HEK293 (cell line): ENCODE measurements around the gene AFDN.

Experiments
- MYNN ChIP-seq: fragments of 450-650 bp; formaldehyde crosslinking; IDR thresholded peaks from 2 replicates; pipeline ENCODE4 v1.5.1; 2016; ENCODE audit warnings: missing biosample characterization, missing genetic modification characterization, borderline replicate concordance
- ZFHX2 ChIP-seq: fragments of 450-650 bp; formaldehyde crosslinking; conservative IDR thresholded peaks from 2 replicates; pipeline ENCODE4 v1.5.1; 2016; ENCODE audit warnings: missing biosample characterization, missing genetic modification characterization
- ZNF184 ChIP-seq: fragments of 450-650 bp; IDR thresholded peaks from 2 replicates; pipeline ENCODE4 v1.5.1; 2018; ENCODE audit warnings: missing biosample characterization, mild to moderate bottlenecking, missing genetic modification characterization
- ZNF239 ChIP-seq: fragments of 450-650 bp; formaldehyde crosslinking; IDR thresholded peaks from 2 replicates; pipeline ENCODE4 v1.5.1; 2016; ENCODE audit warnings: missing biosample characterization, missing genetic modification characterization
- ZNF777 ChIP-seq: fragments of 450-650 bp; formaldehyde crosslinking; IDR thresholded peaks from 2 replicates; pipeline ENCODE4 v1.5.1; 2017; ENCODE audit warnings: missing biosample characterization, missing genetic modification characterization, borderline replicate concordance
- TF ChIP-seq, protein P1 (sequence below): fragments of 450-650 bp; formaldehyde crosslinking; IDR thresholded peaks from 2 replicates; pipeline ENCODE4 v1.5.1; 2016; ENCODE audit warnings: missing biosample characterization, missing genetic modification characterization
- TF ChIP-seq, protein P2 (sequence below): fragments of 450-650 bp; formaldehyde crosslinking; IDR thresholded peaks from 2 replicates; pipeline ENCODE4 v1.5.1; 2016; ENCODE audit warnings: missing biosample characterization, missing genetic modification characterization
- TF ChIP-seq, protein P3 (sequence below): fragments of 450-650 bp; formaldehyde crosslinking; IDR thresholded peaks from 2 replicates; pipeline ENCODE4 v1.5.1; 2016; ENCODE audit warnings: missing biosample characterization, missing genetic modification characterization

DNA sequence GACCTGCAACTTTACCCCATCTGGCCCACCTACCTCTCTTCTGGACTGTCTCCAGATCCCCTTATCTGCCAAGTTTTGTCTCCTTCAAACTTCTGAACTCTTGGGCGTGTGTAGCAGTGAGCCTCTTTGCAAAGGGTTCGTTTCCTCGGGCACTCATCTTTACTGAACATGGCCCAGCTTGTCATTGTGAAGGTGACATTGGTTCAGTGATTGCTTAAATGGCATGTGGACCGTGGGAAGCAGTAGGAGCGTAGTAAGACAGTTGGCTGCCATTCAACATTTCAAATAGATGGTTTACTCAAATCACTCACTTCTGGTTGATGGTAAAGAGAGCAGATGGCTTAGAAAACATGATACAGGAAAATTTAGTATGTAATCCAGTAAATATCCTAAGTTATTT is 136.0 kb downstream of the AFDN start:
- TF ChIP-seq, protein P1, sequence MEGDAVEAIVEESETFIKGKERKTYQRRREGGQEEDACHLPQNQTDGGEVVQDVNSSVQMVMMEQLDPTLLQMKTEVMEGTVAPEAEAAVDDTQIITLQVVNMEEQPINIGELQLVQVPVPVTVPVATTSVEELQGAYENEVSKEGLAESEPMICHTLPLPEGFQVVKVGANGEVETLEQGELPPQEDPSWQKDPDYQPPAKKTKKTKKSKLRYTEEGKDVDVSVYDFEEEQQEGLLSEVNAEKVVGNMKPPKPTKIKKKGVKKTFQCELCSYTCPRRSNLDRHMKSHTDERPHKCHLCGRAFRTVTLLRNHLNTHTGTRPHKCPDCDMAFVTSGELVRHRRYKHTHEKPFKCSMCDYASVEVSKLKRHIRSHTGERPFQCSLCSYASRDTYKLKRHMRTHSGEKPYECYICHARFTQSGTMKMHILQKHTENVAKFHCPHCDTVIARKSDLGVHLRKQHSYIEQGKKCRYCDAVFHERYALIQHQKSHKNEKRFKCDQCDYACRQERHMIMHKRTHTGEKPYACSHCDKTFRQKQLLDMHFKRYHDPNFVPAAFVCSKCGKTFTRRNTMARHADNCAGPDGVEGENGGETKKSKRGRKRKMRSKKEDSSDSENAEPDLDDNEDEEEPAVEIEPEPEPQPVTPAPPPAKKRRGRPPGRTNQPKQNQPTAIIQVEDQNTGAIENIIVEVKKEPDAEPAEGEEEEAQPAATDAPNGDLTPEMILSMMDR (tag by site-specific recombination), result no peak
- TF ChIP-seq, protein P2, sequence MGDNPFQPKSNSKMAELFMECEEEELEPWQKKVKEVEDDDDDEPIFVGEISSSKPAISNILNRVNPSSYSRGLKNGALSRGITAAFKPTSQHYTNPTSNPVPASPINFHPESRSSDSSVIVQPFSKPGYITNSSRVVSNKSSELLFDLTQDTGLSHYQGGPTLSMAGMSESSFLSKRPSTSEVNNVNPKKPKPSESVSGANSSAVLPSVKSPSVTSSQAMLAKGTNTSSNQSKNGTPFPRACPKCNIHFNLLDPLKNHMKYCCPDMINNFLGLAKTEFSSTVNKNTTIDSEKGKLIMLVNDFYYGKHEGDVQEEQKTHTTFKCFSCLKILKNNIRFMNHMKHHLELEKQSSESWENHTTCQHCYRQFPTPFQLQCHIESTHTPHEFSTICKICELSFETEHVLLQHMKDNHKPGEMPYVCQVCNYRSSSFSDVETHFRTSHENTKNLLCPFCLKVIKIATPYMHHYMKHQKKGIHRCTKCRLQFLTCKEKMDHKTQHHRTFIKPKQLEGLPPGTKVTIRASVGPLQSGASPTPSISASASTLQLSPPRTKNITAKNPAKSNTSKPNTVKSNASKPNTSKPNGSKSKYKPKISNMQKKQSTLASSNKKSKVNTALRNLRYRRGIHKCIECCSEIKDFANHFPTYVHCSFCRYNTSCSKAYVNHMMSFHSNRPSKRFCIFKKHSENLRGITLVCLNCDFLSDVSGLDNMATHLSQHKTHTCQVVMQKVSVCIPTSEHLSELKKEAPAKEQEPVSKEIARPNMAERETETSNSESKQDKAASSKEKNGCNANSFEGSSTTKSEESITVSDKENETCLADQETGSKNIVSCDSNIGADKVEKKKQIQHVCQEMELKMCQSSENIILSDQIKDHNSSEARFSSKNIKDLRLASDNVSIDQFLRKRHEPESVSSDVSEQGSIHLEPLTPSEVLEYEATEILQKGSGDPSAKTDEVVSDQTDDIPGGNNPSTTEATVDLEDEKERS (tag by site-specific recombination), result no peak
- TF ChIP-seq ZFHX2 (tag by site-specific recombination), result no peak
- no peak for TF ChIP-seq ZNF777 (tag by site-specific recombination)
- no peak for TF ChIP-seq MYNN (tag by site-specific recombination)
- no peak for TF ChIP-seq ZNF184 (tag by site-specific recombination)
- TF ChIP-seq ZNF239 (tag by site-specific recombination), result no peak
- TF ChIP-seq, protein P3, sequence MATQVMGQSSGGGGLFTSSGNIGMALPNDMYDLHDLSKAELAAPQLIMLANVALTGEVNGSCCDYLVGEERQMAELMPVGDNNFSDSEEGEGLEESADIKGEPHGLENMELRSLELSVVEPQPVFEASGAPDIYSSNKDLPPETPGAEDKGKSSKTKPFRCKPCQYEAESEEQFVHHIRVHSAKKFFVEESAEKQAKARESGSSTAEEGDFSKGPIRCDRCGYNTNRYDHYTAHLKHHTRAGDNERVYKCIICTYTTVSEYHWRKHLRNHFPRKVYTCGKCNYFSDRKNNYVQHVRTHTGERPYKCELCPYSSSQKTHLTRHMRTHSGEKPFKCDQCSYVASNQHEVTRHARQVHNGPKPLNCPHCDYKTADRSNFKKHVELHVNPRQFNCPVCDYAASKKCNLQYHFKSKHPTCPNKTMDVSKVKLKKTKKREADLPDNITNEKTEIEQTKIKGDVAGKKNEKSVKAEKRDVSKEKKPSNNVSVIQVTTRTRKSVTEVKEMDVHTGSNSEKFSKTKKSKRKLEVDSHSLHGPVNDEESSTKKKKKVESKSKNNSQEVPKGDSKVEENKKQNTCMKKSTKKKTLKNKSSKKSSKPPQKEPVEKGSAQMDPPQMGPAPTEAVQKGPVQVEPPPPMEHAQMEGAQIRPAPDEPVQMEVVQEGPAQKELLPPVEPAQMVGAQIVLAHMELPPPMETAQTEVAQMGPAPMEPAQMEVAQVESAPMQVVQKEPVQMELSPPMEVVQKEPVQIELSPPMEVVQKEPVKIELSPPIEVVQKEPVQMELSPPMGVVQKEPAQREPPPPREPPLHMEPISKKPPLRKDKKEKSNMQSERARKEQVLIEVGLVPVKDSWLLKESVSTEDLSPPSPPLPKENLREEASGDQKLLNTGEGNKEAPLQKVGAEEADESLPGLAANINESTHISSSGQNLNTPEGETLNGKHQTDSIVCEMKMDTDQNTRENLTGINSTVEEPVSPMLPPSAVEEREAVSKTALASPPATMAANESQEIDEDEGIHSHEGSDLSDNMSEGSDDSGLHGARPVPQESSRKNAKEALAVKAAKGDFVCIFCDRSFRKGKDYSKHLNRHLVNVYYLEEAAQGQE (tag by site-specific recombination), result no peak
